Measurements from ENCODE around the gene MMP3.

Gene MMP3

GRCh38 chr11:102842930-102843329, 479 bp downstream of the MMP3 start:
- Histone ChIP-seq H3K9ac (ENCODE audit: low read depth, low read length, poor library complexity) (no peak overlapping the region), H3K4me1 (ENCODE audit: control insufficient read depth in 2 of 2, insufficient read depth in 1 of 2, low read depth in 1 of 2, low read length in 2 of 2) (no peaks in the 10 kb centered on the region), H3K9me3 (replicated peaks in 1 of 2; ENCODE audit: control insufficient read depth in 2 of 2, insufficient read depth in 1 of 2, low read depth in 1 of 2, low read length in 2 of 2) (no peaks in the 10 kb centered on the region), H4K91ac (ENCODE audit: low read depth, low read length, poor library complexity) (no peak overlapping the region), H2BK120ac (ENCODE audit: low read depth, low read length) (no peak overlapping the region), H4K8ac (ENCODE audit: low read depth, low read length) (no peak overlapping the region), H3K4ac (ENCODE audit: low read length) (no peak overlapping the region), H2AFZ (ENCODE audit: low read length) (no peak overlapping the region), H2BK12ac (ENCODE audit: low read length) (no peak overlapping the region), H3K36me3 (replicated peaks in 1 of 2; ENCODE audit: control insufficient read depth in 2 of 2, insufficient read depth in 2 of 2, low read length in 2 of 2) (no peaks in the 10 kb centered on the region), H3K79me1 (ENCODE audit: low read depth, low read length) (no peaks in the 10 kb centered on the region), H3K23ac (ENCODE audit: low read depth, low read length, poor library complexity) (no peak overlapping the region), H3K27ac (replicated peaks; ENCODE audit: low read length) (no peak overlapping the region), H3K4me2 (ENCODE audit: insufficient read depth, low read length, poor library complexity, severe bottlenecking) (no peak overlapping the region), H3K14ac (ENCODE audit: low read length) (no peak overlapping the region), H3K27me3 (ENCODE audit: control insufficient read depth in 3 of 3, insufficient read depth in 3 of 3, low read depth in 1 of 3, low read length in 3 of 3) (peaks cover 0 to 1% (median 0%) of the 10 kb centered on the region in 3 experiments), H2BK15ac (ENCODE audit: low read length) (no peak overlapping the region), H3K18ac (ENCODE audit: low read length) (no peak overlapping the region), H2BK5ac (ENCODE audit: low read length) (no peak overlapping the region), H3K4me3 (ENCODE audit: low read length in 2 of 2) (no peak overlapping the region), H2AK5ac (ENCODE audit: low read depth, low read length) (no peak overlapping the region)
- WGBS, 2 donors (ENCODE audit: extremely low coverage in 2 of 2, insufficient read length in 2 of 2, insufficient replicate concordance in 1 of 2), result no CpG with 5 or more reads among the region's 1 CpG
- DNase-seq (ENCODE audit: low spot score), result no peak

GRCh38 chr11:102840018-102840417, 3.4 kb downstream of the MMP3 start:
- Histone ChIP-seq H3K79me1 (ENCODE audit: low read depth, low read length) (no peaks in the 10 kb centered on the region), H3K36me3 (replicated peaks in 1 of 2; ENCODE audit: control insufficient read depth in 2 of 2, insufficient read depth in 2 of 2, low read length in 2 of 2) (no peaks in the 10 kb centered on the region), H3K9me3 (replicated peaks in 1 of 2; ENCODE audit: control insufficient read depth in 2 of 2, insufficient read depth in 1 of 2, low read depth in 1 of 2, low read length in 2 of 2) (no peaks in the 10 kb centered on the region), H4K8ac (ENCODE audit: low read depth, low read length) (no peak overlapping the region), H2BK120ac (ENCODE audit: low read depth, low read length) (no peak overlapping the region), H3K4me1 (ENCODE audit: control insufficient read depth in 2 of 2, insufficient read depth in 1 of 2, low read depth in 1 of 2, low read length in 2 of 2) (peaks cover 0 to 3% of the 10 kb centered on the region in 2 donors), H3K4me3 (ENCODE audit: low read length in 2 of 2) (no peak overlapping the region), H3K9ac (ENCODE audit: low read depth, low read length, poor library complexity) (no peak overlapping the region), H2BK5ac (ENCODE audit: low read length) (no peak overlapping the region), H3K18ac (ENCODE audit: low read length) (no peak overlapping the region), H3K4ac (ENCODE audit: low read length) (no peak overlapping the region), H2AK5ac (ENCODE audit: low read depth, low read length) (no peak overlapping the region), H2BK15ac (ENCODE audit: low read length) (no peak overlapping the region), H3K4me2 (ENCODE audit: insufficient read depth, low read length, poor library complexity, severe bottlenecking) (no peak overlapping the region), H3K27ac (replicated peaks; ENCODE audit: low read length) (no peak overlapping the region), H2BK12ac (ENCODE audit: low read length) (no peak overlapping the region), H2AFZ (ENCODE audit: low read length) (no peak overlapping the region), H3K23ac (ENCODE audit: low read depth, low read length, poor library complexity) (no peak overlapping the region), H3K14ac (ENCODE audit: low read length) (no peak overlapping the region), H4K91ac (ENCODE audit: low read depth, low read length, poor library complexity) (no peak overlapping the region), H3K27me3 (ENCODE audit: control insufficient read depth in 3 of 3, insufficient read depth in 3 of 3, low read depth in 1 of 3, low read length in 3 of 3) (peaks cover 0 to 1% (median 0%) of the 10 kb centered on the region in 3 experiments)
- no CpG with 5 or more reads among the region's 5 CpGs for WGBS, 2 donors (ENCODE audit: extremely low coverage in 2 of 2, insufficient read length in 2 of 2, insufficient replicate concordance in 1 of 2)
- DNase-seq (ENCODE audit: low spot score), result no peak

GRCh38 chr11:102837646-102838045, 5.8 kb downstream of the MMP3 start:
- no peaks in the 10 kb centered on the region for H3K9me3 ChIP-seq (replicated peaks in 1 of 2; ENCODE audit: control insufficient read depth in 2 of 2, insufficient read depth in 1 of 2, low read depth in 1 of 2, low read length in 2 of 2)
- H3K79me1 ChIP-seq (ENCODE audit: low read depth, low read length), result no peaks in the 10 kb centered on the region
- H3K9ac ChIP-seq (ENCODE audit: low read depth, low read length, poor library complexity), result no peak overlapping the region
- no peak overlapping the region for H2BK120ac ChIP-seq (ENCODE audit: low read depth, low read length)
- no peak overlapping the region for H2AFZ ChIP-seq (ENCODE audit: low read length)
- WGBS, 2 donors (ENCODE audit: extremely low coverage in 2 of 2, insufficient read length in 2 of 2, insufficient replicate concordance in 1 of 2), result no CpG with 5 or more reads among the region's 2 CpGs
- no peak overlapping the region for H4K91ac ChIP-seq (ENCODE audit: low read depth, low read length, poor library complexity)
- H2BK15ac ChIP-seq (ENCODE audit: low read length), result no peak overlapping the region
- no peak overlapping the region for H3K4me3 ChIP-seq (ENCODE audit: low read length in 2 of 2)
- H3K14ac ChIP-seq (ENCODE audit: low read length), result no peak overlapping the region
- no peaks in the 10 kb centered on the region for H3K36me3 ChIP-seq (replicated peaks in 1 of 2; ENCODE audit: control insufficient read depth in 2 of 2, insufficient read depth in 2 of 2, low read length in 2 of 2)
- H3K4ac ChIP-seq (ENCODE audit: low read length), result no peak overlapping the region
- H3K27ac ChIP-seq (replicated peaks; ENCODE audit: low read length), result no peak overlapping the region
- H3K18ac ChIP-seq (ENCODE audit: low read length), result no peak overlapping the region
- no peaks in the 10 kb centered on the region for H3K27me3 ChIP-seq (ENCODE audit: control insufficient read depth in 3 of 3, insufficient read depth in 3 of 3, low read depth in 1 of 3, low read length in 3 of 3)
- H2BK5ac ChIP-seq (ENCODE audit: low read length), result no peak overlapping the region
- no peak overlapping the region for H2BK12ac ChIP-seq (ENCODE audit: low read length)
- no peak overlapping the region for H4K8ac ChIP-seq (ENCODE audit: low read depth, low read length)
- H3K4me1 ChIP-seq (ENCODE audit: control insufficient read depth in 2 of 2, insufficient read depth in 1 of 2, low read depth in 1 of 2, low read length in 2 of 2), result peaks cover 0 to 3% of the 10 kb centered on the region in 2 donors
- no peak overlapping the region for H3K4me2 ChIP-seq (ENCODE audit: insufficient read depth, low read length, poor library complexity, severe bottlenecking)
- no peak overlapping the region for H2AK5ac ChIP-seq (ENCODE audit: low read depth, low read length)
- DNase-seq (ENCODE audit: low spot score), result no peak
- no peak overlapping the region for H3K23ac ChIP-seq (ENCODE audit: low read depth, low read length, poor library complexity)

GRCh38 chr11:102837156-102837555, 6.3 kb downstream of the MMP3 start:
- no CpG with 5 or more reads among the region's 2 CpGs for WGBS, 2 donors (ENCODE audit: extremely low coverage in 2 of 2, insufficient read length in 2 of 2, insufficient replicate concordance in 1 of 2)

More at GRCh38 chr11:102837156-102837555, 6.3 kb downstream of the MMP3 start:
- no peak overlapping the region for H2BK5ac ChIP-seq (ENCODE audit: low read length)
- H2BK12ac ChIP-seq (ENCODE audit: low read length), result no peak overlapping the region
- no peak overlapping the region for H3K27ac ChIP-seq (replicated peaks; ENCODE audit: low read length)
- H2AK5ac ChIP-seq (ENCODE audit: low read depth, low read length), result no peak overlapping the region
- H3K27me3 ChIP-seq (ENCODE audit: control insufficient read depth in 3 of 3, insufficient read depth in 3 of 3, low read depth in 1 of 3, low read length in 3 of 3), result no peaks in the 10 kb centered on the region
- no peak overlapping the region for H3K4ac ChIP-seq (ENCODE audit: low read length)
- H3K18ac ChIP-seq (ENCODE audit: low read length), result no peak overlapping the region
- no peak overlapping the region for H3K9ac ChIP-seq (ENCODE audit: low read depth, low read length, poor library complexity)
- H3K4me2 ChIP-seq (ENCODE audit: insufficient read depth, low read length, poor library complexity, severe bottlenecking), result no peak overlapping the region
- H3K23ac ChIP-seq (ENCODE audit: low read depth, low read length, poor library complexity), result no peak overlapping the region
- no peak overlapping the region for H3K4me3 ChIP-seq (ENCODE audit: low read length in 2 of 2)
- no peak overlapping the region for H3K14ac ChIP-seq (ENCODE audit: low read length)
- no peak overlapping the region for H2BK120ac ChIP-seq (ENCODE audit: low read depth, low read length)
- no peak for DNase-seq (ENCODE audit: low spot score)
- no peaks in the 10 kb centered on the region for H3K36me3 ChIP-seq (replicated peaks in 1 of 2; ENCODE audit: control insufficient read depth in 2 of 2, insufficient read depth in 2 of 2, low read length in 2 of 2)
- H3K79me1 ChIP-seq (ENCODE audit: low read depth, low read length), result no peaks in the 10 kb centered on the region
- no peak overlapping the region for H4K91ac ChIP-seq (ENCODE audit: low read depth, low read length, poor library complexity)
- H2AFZ ChIP-seq (ENCODE audit: low read length), result no peak overlapping the region
- H4K8ac ChIP-seq (ENCODE audit: low read depth, low read length), result no peak overlapping the region
- no peak overlapping the region for H2BK15ac ChIP-seq (ENCODE audit: low read length)
- no peaks in the 10 kb centered on the region for H3K9me3 ChIP-seq (replicated peaks in 1 of 2; ENCODE audit: control insufficient read depth in 2 of 2, insufficient read depth in 1 of 2, low read depth in 1 of 2, low read length in 2 of 2)
- H3K4me1 ChIP-seq (ENCODE audit: control insufficient read depth in 2 of 2, insufficient read depth in 1 of 2, low read depth in 1 of 2, low read length in 2 of 2), result peaks cover 0 to 3% of the 10 kb centered on the region in 2 donors

All from neuronal stem cell (in vitro differentiated cells).